HG03060 (cell line): ENCODE results near the gene AQP4.

Experiments used
- ATAC-seq: cut with Tn5 transposase; IDR thresholded peaks from one replicate; pipeline ENCODE4 v1.9.1; 2021; ENCODE audit warnings: low read depth, moderate number of reproducible peaks; ENCODE audit not compliant: unreplicated experiment

The AQP4 gene

GRCh38 chr18:26843760-26844159 is 21.7 kb downstream of the AQP4 start:
- no peak for ATAC-seq

GRCh38 chr18:26840965-26841364 is 24.5 kb downstream of the AQP4 start:
- ATAC-seq = no peak

GRCh38 chr18:26839609-26840008 is 25.9 kb downstream of the AQP4 start:
- no peak for ATAC-seq

- ATAC-seq = no peak
These were observed 33.2 kb downstream of the AQP4 start for GRCh38 chr18:26832302-26832701.

GRCh38 chr18:26827581-26827980 is 37.9 kb downstream of the AQP4 start:
- ATAC-seq = no peak

- no peak for ATAC-seq
These were observed 38.8 kb downstream of the AQP4 start for GRCh38 chr18:26826656-26827235.

- ATAC-seq = no peak
These were observed 44.3 kb downstream of the AQP4 start for GRCh38 chr18:26821181-26821580.

GRCh38 chr18:26819046-26819445 is 46.5 kb downstream of the AQP4 start:
- no peak for ATAC-seq

GRCh38 chr18:26818461-26818860 is 47.0 kb downstream of the AQP4 start:
- ATAC-seq = no peak

GRCh38 chr18:26813043-26813442 is 52.5 kb downstream of the AQP4 start:
- ATAC-seq = no peak

- no peak for ATAC-seq
These were observed 53.0 kb downstream of the AQP4 start for GRCh38 chr18:26812462-26812861.

GRCh38 chr18:26809346-26809745 is 56.2 kb downstream of the AQP4 start:
- ATAC-seq = no peak

- ATAC-seq = no peak
These were observed 59.3 kb downstream of the AQP4 start for GRCh38 chr18:26806224-26806623.

GRCh38 chr18:26804519-26804918 is 61.0 kb downstream of the AQP4 start:
- ATAC-seq = no peak

GRCh38 chr18:26803643-26804042 is 61.9 kb downstream of the AQP4 start:
- ATAC-seq = no peak

- no peak for ATAC-seq
These were observed 62.9 kb downstream of the AQP4 start for GRCh38 chr18:26802330-26803200.
